ENCODE data around the gene SNAP23.
"Not testable (repeated sequence)": the region's sequence is repeated elsewhere in the genome, so short reads cannot be mapped to it uniquely, and the experiment has no call there.

The SNAP23 gene

DNA sequence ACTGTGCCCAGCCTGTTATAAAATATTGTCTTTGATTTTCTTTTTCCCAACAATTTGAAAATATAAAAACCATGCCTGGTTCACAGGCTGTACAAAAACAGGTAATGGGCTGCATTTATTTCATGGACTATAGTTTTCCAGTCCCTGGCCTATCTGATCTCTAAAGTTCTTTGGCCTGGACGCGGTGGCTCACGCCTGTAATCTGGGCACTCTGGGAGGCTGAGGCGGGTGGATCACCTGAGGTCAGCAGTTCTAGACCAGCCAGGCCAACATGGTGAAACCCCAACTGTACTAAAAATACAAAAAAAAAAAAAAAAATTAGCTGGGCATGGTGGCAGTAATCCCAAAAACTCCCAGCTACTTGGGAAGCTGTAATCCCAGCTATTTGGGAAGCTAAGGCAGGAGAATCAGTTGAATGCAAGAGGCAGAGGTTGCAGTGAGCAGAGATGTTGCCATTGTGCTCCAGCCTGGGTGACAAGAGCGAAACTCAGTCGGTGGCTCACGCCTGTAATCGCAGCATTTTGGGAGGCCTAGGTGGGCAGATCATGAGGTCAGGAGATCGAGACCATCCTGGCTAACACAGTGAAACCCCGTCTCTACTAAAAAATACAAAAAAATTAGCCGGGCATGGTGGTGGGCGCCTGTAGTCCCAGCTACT lies 61.2 kb downstream of the SNAP23 start:
- DNase-seq = not testable (repeated sequence)

GRCh38 chr15:42558739-42559138 lies 63.3 kb downstream of the SNAP23 start:
- no peak for DNase-seq

GRCh38 chr15:42575188-42576039 lies 80.0 kb downstream of the SNAP23 start, which contains the start of gene STARD9:
STARD9 (plus strand) TSS chr15:42575606; CDS start chr15:42575716, 110 bp downstream.
- DNase-seq = peak; percentile 76 to 99 (median 97)

- DNase-seq = peak in 1 of 56 donors; percentile 25
Observed at GRCh38 chr15:42576040-42576594, 80.7 kb downstream of the SNAP23 start.

GRCh38 chr15:42576776-42577175 lies 81.3 kb downstream of the SNAP23 start:
- DNase-seq = no peak

DNA sequence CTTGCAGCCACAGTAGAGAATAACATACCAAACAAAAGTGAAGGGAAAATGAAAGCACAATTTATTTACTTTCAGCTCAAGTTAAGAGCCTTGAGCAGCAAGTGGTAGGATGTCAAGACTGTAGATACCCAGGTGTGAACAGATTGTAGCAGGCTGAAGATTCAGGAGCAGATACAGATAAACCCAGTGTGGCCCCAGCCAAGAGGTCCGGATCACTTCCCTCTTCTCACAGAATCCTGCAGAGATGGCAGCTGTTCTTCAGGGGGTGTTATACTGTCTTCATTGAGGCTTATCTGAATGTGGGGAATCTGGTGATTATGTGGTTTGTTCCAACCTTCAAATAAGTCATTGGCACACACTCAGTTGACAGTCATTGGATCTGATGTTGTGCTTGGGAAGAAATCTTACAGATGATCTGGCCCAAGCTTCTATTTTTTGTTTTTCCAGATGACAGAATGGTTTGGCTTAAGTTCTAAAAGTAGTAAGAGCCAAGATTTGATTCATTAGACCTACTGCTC lies 82.1 kb downstream of the SNAP23 start:
- no peak for DNase-seq

- DNase-seq = no peak
Observed at GRCh38 chr15:42578984-42579537, 83.6 kb downstream of the SNAP23 start.

- peak in 54 of 56 donors; percentile 22 to 88 (median 72) for DNase-seq
Observed at GRCh38 chr15:42581272-42581730, 85.9 kb downstream of the SNAP23 start.

All from amygdala (tissue), 56 donors.